HG03378 (cell line): ENCODE data around the gene LARGE1.

Experiments used
- ATAC-seq: cut with Tn5 transposase; IDR thresholded peaks from one replicate; pipeline ENCODE4 v1.9.1; 2021; ENCODE audit warnings: mild to moderate bottlenecking, moderate library complexity; ENCODE audit not compliant: unreplicated experiment

The LARGE1 gene

DNA sequence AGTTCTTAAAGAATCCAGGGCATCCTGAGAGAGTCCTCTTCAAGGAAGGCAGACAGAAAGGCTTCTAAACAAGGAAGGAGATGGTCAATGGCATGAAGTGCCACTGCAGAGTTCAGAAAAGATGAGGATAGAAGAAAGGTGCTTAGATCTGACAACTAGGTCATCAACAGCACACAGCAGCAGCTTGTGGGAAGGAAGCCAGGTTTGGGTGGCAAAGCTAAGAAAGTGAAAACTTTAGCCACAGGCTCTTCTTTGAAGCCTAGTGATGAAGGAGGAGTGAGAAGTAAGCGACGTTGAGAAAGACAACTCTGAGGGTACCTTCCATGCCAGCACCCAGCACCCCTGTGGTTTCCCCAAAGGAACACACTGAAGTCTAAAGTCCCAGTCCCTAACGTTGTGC lies 92.0 kb downstream of the LARGE1 start:
- no peak for ATAC-seq

DNA sequence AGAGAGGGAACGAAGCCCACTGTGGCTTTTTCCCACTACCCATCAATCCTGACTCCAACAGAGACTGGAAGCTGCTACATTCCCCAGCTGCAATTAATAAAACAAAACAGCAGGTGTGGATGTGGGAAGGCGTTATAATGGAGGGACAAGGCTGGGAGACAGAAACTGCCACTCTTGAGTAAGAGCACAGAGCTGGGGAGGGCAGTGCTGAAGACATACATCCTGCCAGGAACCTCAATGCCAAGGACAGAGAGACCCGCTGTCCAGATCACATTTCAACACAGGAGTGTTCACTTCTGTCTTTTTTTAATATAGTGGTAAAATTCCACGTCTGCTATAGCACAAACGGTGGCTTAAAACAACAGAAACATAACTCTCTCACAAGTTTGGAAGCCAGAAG lies 94.5 kb downstream of the LARGE1 start:
- ATAC-seq, result no peak

DNA sequence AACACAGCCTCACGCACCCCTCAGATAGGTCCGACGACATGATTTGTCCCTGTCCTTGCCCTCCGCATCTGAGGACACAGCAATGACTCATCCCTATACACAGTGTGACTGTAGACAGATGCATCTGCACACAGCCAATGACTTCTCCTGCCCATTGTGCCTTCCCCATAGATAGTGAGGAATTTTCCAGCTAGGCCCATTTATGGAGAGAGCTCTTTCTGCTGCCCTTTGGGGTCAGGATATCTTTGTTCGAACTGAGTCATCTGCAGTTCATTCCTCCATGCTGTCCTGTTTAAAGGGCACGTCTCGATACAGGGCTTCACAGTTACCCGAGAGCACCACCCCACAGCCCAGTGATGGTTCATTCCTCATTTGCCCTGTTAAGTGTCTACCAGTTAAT lies 96.7 kb downstream of the LARGE1 start:
- no peak for ATAC-seq

DNA sequence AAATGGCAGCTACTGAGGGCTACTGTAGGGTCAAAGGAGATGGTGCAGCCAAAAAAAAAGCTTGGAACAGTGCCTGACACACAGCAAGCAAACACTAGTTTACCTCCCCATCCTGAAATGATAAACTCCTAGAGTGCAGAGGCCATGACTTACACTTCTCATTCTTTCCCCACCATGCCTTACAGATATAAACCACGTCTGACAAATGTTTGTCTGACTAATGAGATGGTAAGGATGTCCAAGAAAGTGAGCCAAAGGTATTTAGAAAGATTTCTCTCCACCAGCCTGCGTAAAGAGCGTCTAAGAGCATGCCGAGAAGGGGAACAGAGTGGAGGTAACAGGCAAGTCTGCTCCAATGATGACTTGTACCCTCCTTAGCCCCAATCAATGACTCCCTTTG lies 99.0 kb downstream of the LARGE1 start:
- no peak for ATAC-seq

DNA sequence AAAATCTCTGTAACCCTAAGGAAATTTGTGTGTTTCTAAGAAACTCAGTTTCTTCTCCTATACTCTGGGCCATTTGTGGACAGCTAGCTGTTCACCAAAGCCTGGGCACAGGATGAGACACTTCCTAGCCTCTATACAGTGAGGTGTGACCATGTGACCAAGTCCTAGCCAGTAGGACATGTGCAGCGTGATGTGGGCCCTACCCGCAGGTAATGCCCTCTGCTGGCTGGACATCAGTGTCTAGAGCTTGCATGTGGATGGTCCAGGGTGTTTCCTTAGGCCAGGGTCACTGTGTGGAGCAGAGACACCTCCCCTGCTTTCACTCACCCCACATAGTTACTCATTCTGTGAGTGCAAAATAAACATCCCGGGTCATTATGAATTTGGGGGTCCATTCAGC lies 100.5 kb downstream of the LARGE1 start:
- ATAC-seq, result no peak

DNA sequence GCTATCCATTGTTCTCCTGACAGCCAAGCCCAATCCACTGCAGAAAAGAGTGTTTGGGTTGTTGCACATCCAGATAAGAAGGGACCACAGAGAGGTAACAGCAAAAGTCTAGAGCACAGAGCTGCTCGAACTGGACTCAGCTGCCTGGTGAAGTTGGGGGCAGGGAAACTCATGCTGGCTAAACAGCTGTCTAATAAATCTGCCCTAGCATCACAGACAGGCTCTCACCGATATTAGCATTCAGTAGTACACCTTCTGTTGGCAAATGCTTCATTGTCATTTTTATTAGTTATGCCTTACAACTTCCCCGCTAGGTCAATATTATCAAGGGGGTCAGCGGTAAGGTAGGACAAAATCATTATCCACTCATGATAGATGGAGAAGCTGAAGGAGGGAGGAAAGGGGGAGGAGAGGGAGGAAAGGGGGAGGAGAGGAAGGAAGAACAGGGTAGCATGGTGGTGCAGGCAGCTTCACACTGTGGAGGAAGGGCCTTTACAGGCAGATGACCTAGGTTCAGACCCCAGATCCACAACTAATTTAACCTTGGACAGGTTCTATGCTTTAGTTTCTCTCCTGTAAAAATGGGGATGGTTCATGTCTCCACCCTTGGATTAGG lies 102.7 kb downstream of the LARGE1 start:
- ATAC-seq, result no peak

DNA sequence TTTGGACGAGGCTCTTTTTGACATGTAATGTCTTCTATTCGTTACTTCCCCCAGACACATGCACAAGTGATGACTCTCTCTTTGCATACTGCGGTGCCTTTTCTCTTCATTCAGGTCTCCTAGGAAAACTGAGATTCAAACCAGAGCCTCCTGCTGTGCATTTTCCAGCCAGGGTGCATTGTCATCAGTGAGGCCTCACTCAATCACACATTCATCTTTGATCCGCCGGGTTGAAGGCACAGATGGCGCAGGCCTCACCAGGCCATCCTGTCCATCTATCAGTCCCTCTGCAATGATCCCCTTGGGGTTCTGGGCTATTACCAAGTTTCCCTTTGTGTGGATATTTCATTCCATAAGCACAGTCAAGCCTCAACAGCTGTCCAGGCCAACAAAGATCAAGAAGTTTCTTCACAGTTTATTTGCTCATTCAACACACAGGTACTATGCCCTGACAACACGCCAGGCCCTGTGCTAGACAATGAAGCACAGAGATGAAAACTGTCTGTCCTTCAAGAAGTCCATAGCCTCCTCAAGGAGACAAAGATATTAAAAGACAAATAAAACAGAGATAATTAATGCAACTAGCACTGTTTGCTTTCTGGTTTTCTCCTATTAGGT lies 107.8 kb downstream of the LARGE1 start:
- ATAC-seq, result no peak

DNA sequence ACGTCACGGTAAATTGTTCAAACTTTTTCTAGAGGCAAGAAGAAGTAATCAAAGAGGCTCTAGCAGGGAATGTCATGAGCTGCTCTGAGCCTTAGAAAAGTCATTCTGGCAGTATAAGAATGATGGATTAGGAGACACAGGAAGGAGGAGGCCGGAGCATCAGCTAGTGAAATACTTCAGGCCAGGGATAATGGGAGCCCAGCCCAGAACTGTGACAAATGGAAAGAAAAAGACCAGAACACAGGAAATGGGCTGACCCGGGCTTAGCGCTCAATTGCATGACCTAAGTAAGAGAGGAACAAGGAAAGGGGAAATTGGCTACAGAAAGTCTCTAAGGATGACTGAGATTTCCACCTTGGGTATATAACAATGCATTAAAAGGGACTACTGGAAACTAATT lies 108.6 kb downstream of the LARGE1 start:
- ATAC-seq, result no peak

DNA sequence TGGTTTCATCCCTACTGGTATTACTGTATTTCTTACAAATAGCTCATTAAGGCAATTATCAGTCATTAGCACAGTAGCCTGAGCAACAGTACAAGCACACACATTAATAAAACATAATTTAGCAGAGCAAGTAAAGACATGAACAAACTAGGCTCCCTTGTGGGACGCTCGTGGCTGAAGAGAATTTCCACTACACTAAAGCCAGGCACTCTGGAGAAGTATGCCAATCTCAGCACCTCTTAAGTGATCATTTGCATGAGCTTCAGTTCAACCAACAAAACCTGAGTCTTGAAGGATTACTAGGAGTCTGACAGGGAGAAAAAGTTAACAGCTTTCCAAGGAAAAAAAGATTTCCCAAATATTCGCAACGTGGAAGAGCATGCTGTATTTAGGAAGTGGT lies 109.1 kb downstream of the LARGE1 start:
- ATAC-seq, result no peak

DNA sequence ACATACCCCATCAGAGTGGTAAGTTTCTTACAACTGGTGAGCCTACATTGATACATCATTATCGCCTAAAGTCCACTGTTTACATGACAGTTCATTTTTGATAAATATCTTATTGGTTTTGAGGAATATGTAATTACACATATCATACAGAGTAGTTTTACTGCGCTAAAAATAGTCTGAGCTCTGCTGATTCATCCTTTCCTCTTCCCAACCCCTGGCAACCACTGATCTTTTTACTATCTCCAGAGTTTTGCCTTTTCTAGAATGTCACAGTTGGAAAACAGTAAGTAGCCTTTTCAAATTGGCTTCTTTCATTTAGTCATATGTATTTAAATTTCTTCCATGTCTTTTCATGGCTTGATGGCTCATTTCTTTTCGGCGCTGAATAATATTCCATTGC lies 112.8 kb downstream of the LARGE1 start:
- ATAC-seq, result no peak

DNA sequence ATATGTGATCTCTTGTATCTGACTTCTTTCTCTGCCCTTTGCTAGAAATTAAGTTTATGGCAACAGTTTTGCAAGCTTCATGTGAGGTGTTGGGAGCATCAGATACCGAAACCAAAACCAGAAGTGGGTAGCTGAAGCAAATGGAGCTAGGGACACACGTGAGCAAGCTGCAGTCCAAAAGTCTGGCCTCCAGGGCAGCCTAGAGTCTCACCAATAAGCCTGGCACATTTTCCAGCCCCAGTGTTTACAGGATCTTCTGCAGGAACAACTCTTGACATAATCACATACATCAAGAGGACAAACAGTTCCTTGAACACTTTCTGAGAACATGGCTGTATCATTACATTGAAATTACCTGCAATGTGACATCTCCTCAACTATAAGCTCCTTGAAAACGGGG lies 114.1 kb downstream of the LARGE1 start:
- peak; percentile 51 for ATAC-seq

DNA sequence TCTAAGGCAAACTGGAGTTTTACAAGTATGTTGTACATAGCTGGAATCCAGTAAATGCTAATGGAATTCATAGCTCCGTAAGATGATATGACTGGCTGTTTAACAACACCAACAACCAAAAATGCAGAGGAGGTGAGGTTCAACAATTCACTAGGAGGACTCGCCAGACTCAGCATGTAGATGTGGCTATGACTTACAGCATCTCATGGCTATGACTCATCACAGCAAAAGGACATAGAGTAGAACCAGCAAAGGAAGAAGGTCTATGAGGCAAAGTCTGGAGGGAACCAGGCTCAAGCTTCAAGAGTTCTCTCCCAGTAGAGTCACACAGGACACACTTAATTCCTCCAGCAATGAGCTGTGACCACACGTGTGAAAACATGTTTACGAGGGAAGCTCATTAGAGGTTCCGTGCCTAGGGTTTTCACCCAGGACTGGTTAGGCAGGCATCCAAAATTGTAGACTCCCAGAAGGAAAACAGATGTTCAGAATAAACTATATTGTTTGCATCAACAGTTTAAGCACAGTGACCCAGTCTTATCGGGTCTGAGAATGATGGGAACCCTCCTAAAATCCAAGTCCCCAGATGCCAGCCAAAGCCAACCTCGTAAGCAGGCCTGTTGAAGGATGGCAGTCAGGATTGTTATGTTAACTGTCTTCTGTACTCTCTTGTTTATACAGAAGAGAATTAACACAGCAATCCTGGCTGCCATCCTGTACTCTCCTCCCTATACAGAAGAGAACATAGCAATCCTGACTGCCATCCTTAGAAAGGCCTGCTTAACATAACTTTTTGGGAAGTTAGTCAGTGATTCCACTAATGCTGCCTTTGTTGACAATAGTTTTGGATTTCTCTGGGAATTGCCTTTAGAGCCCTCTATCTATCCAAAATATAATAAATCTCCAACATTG lies 116.6 kb downstream of the LARGE1 start:
- ATAC-seq, result no peak

DNA sequence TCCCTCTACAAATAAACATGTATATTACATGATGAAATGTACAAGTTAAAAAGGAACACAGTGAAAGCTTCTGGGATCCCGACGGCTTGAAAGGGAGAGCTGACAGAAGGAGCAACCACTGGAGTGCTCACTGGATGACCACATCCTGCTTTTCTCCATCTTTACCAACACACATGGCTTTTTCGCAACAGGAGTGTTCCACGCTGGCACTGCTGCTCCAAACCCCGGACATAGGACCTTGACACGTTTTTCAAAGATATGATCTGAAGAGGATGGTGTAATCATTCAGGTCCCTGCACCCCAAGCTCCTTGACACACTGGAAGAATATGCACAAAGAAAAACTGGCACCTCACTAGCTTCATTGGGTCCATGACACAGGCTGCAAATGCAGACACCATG lies 121.9 kb downstream of the LARGE1 start:
- ATAC-seq, result no peak

DNA sequence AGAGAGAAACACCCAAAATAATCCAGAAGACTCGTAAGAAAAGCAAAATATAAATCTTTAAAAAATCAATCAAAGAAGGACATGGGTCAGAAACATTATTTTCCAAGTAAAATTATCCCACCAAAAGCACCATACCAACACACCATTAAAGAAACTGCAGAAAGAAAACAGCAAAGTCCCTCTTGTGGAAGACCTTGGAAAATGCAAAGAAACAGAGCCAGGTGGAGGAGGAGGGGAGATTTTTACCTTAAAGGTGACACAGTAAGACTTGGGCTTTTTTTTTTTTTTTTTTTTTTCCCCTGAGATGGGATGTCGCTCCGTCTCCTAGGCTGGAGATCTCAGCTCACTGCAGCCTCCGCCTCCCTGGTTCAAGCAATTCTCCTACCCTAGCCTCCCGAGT lies 123.8 kb downstream of the LARGE1 start:
- ATAC-seq, result no peak

DNA sequence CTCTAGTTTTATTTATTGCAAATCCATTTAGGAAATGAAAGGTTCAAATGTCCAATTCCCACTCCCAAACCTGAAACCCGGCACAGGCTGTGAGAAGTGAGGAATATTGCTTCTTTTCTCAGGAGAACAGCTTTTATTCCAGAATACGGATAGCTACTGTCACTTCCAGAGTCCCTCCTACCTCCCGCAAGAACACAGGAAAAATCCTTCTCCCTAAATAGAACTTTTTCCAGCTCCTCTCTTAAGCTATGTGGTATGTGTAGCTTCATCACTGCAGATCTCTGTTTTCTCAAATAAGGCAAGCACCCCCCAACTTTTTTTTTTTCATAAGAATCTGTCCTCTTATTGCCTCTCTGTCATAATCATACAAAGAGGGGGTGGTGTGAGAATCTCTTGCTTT lies 126.8 kb downstream of the LARGE1 start:
- no peak for ATAC-seq

DNA sequence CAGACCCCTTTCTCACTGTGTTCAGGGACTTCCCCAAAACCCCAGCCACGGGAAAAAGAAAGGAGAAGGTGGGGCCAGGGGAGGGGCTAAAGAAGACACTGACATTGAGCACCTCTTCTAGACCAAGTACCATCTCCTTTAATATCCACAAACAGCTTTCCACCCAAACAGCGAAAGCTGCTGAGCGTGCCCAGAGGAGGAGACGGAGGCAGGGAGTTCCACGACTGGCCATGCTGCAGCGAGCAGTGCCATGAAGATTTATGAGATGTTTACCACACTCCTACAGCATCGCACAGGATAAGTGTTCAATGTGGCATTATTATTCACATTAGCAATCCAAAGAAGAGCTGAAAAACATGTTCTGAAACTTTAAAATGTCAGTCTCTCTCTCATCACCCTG lies 127.4 kb downstream of the LARGE1 start:
- no peak for ATAC-seq

DNA sequence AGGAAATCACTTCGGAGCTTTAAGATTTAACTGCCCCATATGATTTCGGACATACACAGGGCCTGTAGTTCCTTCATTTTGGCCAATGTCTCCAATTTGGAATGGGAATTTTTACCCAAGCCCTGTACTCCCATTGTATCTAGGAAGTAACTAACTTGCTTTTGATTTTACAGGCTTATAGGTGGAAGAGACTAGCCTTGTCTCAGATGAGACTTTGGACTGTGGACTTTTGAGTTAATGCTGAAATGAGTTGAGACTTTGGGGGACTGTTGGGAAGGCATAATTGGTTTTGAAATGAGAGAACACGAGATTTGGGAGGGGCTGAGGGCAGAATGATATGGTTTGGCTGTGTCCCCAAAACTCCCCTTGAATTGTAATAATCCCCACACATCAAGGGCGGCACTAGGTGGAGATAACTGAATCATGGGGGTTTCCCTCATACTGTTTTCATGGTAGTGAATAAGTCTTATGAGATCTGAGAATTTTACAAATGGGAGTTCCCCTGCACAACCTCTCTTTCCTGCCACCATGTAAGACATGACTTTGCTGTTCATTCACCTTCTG lies 130.5 kb downstream of the LARGE1 start:
- no peak for ATAC-seq

DNA sequence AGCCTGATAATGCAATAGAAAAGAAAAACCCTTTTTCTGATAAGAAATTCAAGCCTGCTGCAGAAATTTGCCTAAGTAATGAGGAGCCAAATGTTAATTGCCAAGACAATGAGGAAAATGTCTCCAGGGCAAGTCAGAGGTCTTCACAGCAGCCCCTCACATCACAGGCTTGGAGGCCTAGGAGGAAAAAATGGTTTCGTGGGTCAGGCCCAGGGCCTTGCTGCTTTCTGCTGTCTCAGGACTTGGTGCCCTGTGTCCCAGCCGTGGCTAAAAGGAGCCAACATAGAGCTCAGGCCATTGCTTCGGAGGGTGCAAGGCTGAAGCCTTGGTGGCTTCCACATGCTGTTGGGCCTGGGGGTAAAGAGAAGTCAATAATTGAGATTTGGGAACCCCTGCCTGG lies 131.3 kb downstream of the LARGE1 start:
- no peak for ATAC-seq

DNA sequence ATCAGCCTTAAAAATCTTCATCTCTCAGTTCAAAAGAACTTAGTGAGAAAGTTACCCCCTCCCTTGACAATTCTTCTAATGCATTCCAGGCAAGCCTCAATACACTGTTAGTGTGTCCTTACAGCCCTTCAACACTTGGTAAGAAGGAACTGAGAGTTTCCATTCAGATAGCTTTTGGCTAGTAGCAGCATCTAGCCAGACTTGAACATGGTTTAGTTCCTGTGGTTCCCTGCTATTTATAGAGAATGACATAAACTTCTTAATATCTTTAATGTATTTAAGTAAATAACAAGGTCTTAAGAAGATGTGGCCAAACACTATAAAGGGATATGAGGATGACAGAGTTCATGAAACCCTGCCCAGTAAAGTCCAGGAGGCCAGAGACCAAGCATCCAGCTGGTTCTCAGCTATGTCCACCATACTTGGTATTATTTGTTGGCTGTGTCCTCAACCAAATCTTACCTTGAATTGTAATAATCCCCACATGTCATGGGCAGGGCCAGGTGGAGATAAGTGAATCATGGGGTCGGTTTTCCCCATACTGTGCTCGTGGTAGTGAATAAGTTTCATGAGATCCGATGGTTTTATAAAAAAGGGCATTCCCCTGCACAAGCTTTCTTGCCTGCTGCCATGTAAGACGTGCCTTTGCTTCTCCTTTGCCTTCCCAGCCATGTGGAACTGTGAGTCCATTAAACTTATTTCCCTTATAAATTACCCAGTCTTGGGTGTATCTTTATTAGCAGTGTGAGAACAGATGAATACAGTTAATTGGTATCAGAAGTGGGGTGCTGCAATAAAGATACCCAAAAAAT lies 132.4 kb downstream of the LARGE1 start:
- no peak for ATAC-seq

DNA sequence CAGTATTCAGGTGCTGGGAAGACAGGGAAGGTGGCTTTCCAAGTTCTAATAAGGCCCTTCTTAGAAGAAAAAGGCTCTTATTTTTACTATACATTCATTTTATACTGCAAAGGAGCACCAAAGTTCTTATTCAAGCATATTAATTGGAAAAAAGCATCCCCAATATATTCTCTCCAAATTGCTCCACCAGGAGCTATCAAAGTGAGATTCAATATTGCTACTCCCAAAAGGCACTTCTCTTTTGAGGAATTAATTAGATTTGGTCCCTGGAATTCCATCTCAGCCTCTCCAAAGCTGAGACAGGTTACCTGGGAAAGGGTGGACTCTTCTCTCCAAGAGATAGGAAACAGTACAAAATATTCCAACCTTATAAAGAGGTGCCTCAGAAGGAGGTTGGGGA lies 134.1 kb downstream of the LARGE1 start:
- no peak for ATAC-seq
